Measurements from ENCODE around the gene TRABD2A.

DNA sequence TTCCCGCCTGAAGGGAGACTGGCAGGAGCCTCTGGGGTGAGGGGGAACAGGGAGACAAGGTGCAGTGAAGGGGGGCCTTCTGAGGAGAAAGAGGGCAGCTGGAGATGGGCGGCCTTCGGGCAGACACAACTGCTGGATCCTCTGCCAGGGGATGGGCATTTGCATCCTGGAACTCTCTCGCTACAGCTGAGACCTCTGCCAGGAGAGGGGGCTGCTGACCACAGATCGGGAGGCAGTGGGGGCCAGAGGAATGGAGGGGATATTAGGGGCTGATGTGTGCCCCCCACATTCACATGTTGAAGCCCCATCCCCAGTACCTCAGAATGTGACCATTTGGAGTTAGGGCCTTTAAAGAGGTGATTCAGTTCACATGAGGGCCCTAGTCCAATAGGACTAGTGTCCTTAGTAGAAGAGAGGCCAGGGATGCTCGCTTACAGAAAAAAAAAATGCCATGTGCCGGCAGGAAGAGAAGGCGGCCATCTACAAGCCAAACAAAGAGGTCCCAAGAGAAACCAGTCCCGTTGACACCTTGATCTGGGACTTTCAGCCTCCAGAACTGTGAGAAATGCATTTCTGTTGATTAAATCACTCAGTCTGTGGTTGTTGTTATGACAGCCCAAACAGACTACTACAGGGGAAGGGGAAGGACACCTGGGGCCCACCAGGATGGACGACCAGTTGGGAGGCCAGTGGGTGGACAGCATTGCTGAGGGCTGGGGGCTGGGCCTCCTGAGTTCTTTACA lies 50.0 kb downstream of the TRABD2A start:
- TF ChIP-seq, protein P1, sequence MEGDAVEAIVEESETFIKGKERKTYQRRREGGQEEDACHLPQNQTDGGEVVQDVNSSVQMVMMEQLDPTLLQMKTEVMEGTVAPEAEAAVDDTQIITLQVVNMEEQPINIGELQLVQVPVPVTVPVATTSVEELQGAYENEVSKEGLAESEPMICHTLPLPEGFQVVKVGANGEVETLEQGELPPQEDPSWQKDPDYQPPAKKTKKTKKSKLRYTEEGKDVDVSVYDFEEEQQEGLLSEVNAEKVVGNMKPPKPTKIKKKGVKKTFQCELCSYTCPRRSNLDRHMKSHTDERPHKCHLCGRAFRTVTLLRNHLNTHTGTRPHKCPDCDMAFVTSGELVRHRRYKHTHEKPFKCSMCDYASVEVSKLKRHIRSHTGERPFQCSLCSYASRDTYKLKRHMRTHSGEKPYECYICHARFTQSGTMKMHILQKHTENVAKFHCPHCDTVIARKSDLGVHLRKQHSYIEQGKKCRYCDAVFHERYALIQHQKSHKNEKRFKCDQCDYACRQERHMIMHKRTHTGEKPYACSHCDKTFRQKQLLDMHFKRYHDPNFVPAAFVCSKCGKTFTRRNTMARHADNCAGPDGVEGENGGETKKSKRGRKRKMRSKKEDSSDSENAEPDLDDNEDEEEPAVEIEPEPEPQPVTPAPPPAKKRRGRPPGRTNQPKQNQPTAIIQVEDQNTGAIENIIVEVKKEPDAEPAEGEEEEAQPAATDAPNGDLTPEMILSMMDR (IDR thresholded peaks at IDR 0.05) = no peak
- TF ChIP-seq POLR2AphosphoS5 (IDR thresholded peaks at IDR 0.05) = no peak
